ENCODE results near the gene SIAH2. TPM values are rescaled to one million over a fixed set of nuclear protein-coding genes. Genes with fewer than 3 reads are reported as not detected.
"Not testable (repeated sequence)": the region's sequence is repeated elsewhere in the genome, so short reads cannot be mapped to it uniquely, and the experiment has no call there.

Gene SIAH2
- total RNA-seq, 5 donors from 2014 or later (not counting 1 experiment from before 2014, with no cell fraction given): 24.5 to 40.3 (median 26.4) TPM

- peaks cover 10 to 11% of the 10 kb centered on the region in 2 donors for H3K27me3 Mint-ChIP-seq
Observed at GRCh38 chr3:150800722-150801121, 37.8 kb upstream of the SIAH2 start.

GRCh38 chr3:150798122-150798618 is 35.2 kb upstream of the SIAH2 start:
- H3K36me3 Mint-ChIP-seq: no peaks in the 10 kb centered on the region
- H3K4me1 ChIP-seq (ENCODE audit: control insufficient read depth in 1 of 2, extremely low read depth in 1 of 2, insufficient read depth in 2 of 2, low read length in 2 of 2): peaks cover 2 to 3% of the 10 kb centered on the region in 2 experiments
- DNase-seq: no peak
- no peak overlapping the region for H3K4me3 ChIP-seq (ENCODE audit: control insufficient read depth in 1 of 2, extremely low read depth in 1 of 2, low read length in 1 of 2)
- peaks cover 0 to 4% (median 3%) of the 10 kb centered on the region in 3 donors for H3K4me1 Mint-ChIP-seq
- ChIA-PET CTCF (no interaction called here), POLR2A (no interaction called here)
- H3K27ac ChIP-seq (ENCODE audit: low read length): no peak overlapping the region
- peaks cover 0 to 4% of the 10 kb centered on the region in 2 experiments for H3K27me3 ChIP-seq (replicated peaks in 1 of 2; ENCODE audit: control insufficient read depth in 2 of 2, extremely low read depth in 1 of 2, insufficient read depth in 2 of 2, low read length in 1 of 2)
- no peak for ATAC-seq (replicated peaks in 1 of 4)
- no peaks in the 10 kb centered on the region for H3K9me3 Mint-ChIP-seq
- no peak overlapping the region for H3K4me3 Mint-ChIP-seq
- H3K36me3 ChIP-seq (ENCODE audit: control insufficient read depth in 2 of 2, extremely low read depth in 1 of 2, insufficient read depth in 1 of 2, low read length in 1 of 2): no peaks in the 10 kb centered on the region
- no peaks in the 10 kb centered on the region for H3K9me3 ChIP-seq
- H3K27me3 Mint-ChIP-seq: peaks cover 10 to 11% of the 10 kb centered on the region in 2 donors
- WGBS (ENCODE audit: insufficient coverage): no CpG with 5 or more reads among the region's 4 CpGs
- no peak overlapping the region for H3K27ac Mint-ChIP-seq

More at GRCh38 chr3:150800722-150801121, 37.8 kb upstream of the SIAH2 start:
- Mint-ChIP-seq H3K4me1 (peaks cover 0 to 4% (median 3%) of the 10 kb centered on the region in 3 donors), H3K27ac (no peak overlapping the region), H3K4me3 (no peak overlapping the region), H3K9me3 (no peaks in the 10 kb centered on the region), H3K36me3 (no peaks in the 10 kb centered on the region)
- ChIA-PET POLR2A (no interaction called here), CTCF (no interaction called here)
- no peak for DNase-seq
- 83% methylated on average over 1 of the region's 2 CpGs for WGBS (ENCODE audit: insufficient coverage)
- no peak for ATAC-seq (replicated peaks in 1 of 4)
- peaks cover 0 to 4% of the 10 kb centered on the region in 2 experiments for H3K27me3 ChIP-seq (replicated peaks in 1 of 2; ENCODE audit: control insufficient read depth in 2 of 2, extremely low read depth in 1 of 2, insufficient read depth in 2 of 2, low read length in 1 of 2)
- no peaks in the 10 kb centered on the region for H3K9me3 ChIP-seq
- no peaks in the 10 kb centered on the region for H3K36me3 ChIP-seq (ENCODE audit: control insufficient read depth in 2 of 2, extremely low read depth in 1 of 2, insufficient read depth in 1 of 2, low read length in 1 of 2)
- H3K4me1 ChIP-seq (ENCODE audit: control insufficient read depth in 1 of 2, extremely low read depth in 1 of 2, insufficient read depth in 2 of 2, low read length in 2 of 2): peaks cover 2 to 3% of the 10 kb centered on the region in 2 experiments
- no peak overlapping the region for H3K4me3 ChIP-seq (ENCODE audit: control insufficient read depth in 1 of 2, extremely low read depth in 1 of 2, low read length in 1 of 2)
- H3K27ac ChIP-seq (ENCODE audit: low read length): no peak overlapping the region

DNA sequence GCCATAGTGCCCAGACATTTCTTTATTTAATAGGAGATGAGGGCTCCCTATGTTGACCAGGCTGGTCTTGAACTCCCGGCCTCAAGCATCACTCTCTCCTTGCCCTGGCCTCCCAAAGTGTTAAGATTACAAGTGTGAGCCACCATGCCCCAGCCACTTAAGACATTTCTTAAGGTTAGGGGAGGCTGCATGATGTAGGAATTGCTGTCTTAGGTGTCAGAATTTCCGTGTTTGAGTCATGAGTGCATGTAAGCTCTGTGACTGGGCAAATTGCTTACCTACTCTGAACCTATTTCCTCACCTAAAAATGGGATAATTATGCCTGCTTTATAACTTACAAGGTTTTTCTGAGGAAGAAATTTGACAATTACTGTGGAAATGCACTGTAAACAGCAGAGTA is 34.2 kb upstream of the SIAH2 start:
- no peaks in the 10 kb centered on the region for H3K9me3 Mint-ChIP-seq
- no CpG with 5 or more reads among the region's 2 CpGs for WGBS (ENCODE audit: insufficient coverage)
- ChIA-PET POLR2A (no interaction called here), CTCF (interaction anchor here in 1 of 2 donors (0.8 kb wide), 1 partner anchor 9 kb away, joined by 3 read pairs; no protein-coding TSS in a partner anchor)
- no peak overlapping the region for H3K27ac Mint-ChIP-seq
- DNase-seq (no peak), ATAC-seq (replicated peaks in 1 of 4) (no peak)
- Histone ChIP-seq H3K4me1 (ENCODE audit: control insufficient read depth in 1 of 2, extremely low read depth in 1 of 2, insufficient read depth in 2 of 2, low read length in 2 of 2) (peaks cover 2 to 3% of the 10 kb centered on the region in 2 experiments), H3K4me3 (ENCODE audit: control insufficient read depth in 1 of 2, extremely low read depth in 1 of 2, low read length in 1 of 2) (no peak overlapping the region), H3K9me3 (no peaks in the 10 kb centered on the region), H3K27ac (ENCODE audit: low read length) (no peak overlapping the region), H3K36me3 (ENCODE audit: control insufficient read depth in 2 of 2, extremely low read depth in 1 of 2, insufficient read depth in 1 of 2, low read length in 1 of 2) (no peaks in the 10 kb centered on the region), H3K27me3 (replicated peaks in 1 of 2; ENCODE audit: control insufficient read depth in 2 of 2, extremely low read depth in 1 of 2, insufficient read depth in 2 of 2, low read length in 1 of 2) (peaks cover 0 to 4% of the 10 kb centered on the region in 2 experiments)
- peaks cover 10 to 11% of the 10 kb centered on the region in 2 donors for H3K27me3 Mint-ChIP-seq
- peaks cover 0 to 4% (median 3%) of the 10 kb centered on the region in 3 donors for H3K4me1 Mint-ChIP-seq
- H3K4me3 Mint-ChIP-seq: no peak overlapping the region
- no peaks in the 10 kb centered on the region for H3K36me3 Mint-ChIP-seq

DNA sequence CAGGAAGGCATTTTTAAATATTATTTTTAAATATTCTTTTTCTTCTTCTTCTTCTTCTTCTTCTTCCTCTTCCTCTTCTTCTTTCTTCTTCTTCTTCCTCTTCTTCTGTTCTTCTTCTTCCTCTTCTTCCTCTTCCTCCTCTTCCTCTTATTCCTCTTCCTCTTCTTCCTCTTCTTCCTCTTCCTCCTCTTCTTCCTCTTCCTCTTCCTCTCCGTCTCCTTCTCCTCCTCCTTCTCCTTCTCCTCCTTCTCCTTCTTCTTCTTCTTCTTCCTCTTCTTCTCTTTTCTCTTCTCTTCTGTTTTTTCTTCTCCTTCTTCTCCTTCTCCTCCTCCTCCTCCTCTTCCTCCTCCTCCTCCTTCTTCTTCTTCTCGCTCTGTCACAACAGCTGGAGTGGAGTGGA is 33.6 kb upstream of the SIAH2 start:
- H3K4me3 ChIP-seq (ENCODE audit: control insufficient read depth in 1 of 2, extremely low read depth in 1 of 2, low read length in 1 of 2); H3K27me3 ChIP-seq (replicated peaks in 1 of 2; ENCODE audit: control insufficient read depth in 2 of 2, extremely low read depth in 1 of 2, insufficient read depth in 2 of 2, low read length in 1 of 2); DNase-seq; H3K4me1 ChIP-seq (ENCODE audit: control insufficient read depth in 1 of 2, extremely low read depth in 1 of 2, insufficient read depth in 2 of 2, low read length in 2 of 2); H3K36me3 Mint-ChIP-seq; ATAC-seq (replicated peaks in 1 of 4); H3K4me1 Mint-ChIP-seq; POLR2A ChIA-PET; CTCF ChIA-PET; H3K36me3 ChIP-seq (ENCODE audit: control insufficient read depth in 2 of 2, extremely low read depth in 1 of 2, insufficient read depth in 1 of 2, low read length in 1 of 2); H3K9me3 ChIP-seq; H3K9me3 Mint-ChIP-seq; H3K27ac ChIP-seq (ENCODE audit: low read length); H3K4me3 Mint-ChIP-seq; H3K27ac Mint-ChIP-seq: not testable (repeated sequence)
- H3K27me3 Mint-ChIP-seq: peaks cover 10 to 11% of the 10 kb centered on the region in 2 donors
- WGBS (ENCODE audit: insufficient coverage): 95% methylated on average over 1 of the region's 2 CpGs

GRCh38 chr3:150793641-150794040 is 30.7 kb upstream of the SIAH2 start:
- H3K27me3 ChIP-seq (replicated peaks in 1 of 2; ENCODE audit: control insufficient read depth in 2 of 2, extremely low read depth in 1 of 2, insufficient read depth in 2 of 2, low read length in 1 of 2): peaks cover 0 to 4% of the 10 kb centered on the region in 2 experiments
- Mint-ChIP-seq H3K36me3 (no peaks in the 10 kb centered on the region), H3K4me1 (peaks cover 0 to 4% (median 3%) of the 10 kb centered on the region in 3 donors), H3K27ac (no peak overlapping the region), H3K9me3 (no peaks in the 10 kb centered on the region), H3K27me3 (peaks cover 8 to 9% of the 10 kb centered on the region in 2 donors), H3K4me3 (no peak overlapping the region)
- no peaks in the 10 kb centered on the region for H3K9me3 ChIP-seq
- DNase-seq: no peak
- H3K27ac ChIP-seq (ENCODE audit: low read length): no peak overlapping the region
- ChIA-PET POLR2A (no interaction called here), CTCF (no interaction called here)
- H3K36me3 ChIP-seq (ENCODE audit: control insufficient read depth in 2 of 2, extremely low read depth in 1 of 2, insufficient read depth in 1 of 2, low read length in 1 of 2): no peaks in the 10 kb centered on the region
- H3K4me1 ChIP-seq (ENCODE audit: control insufficient read depth in 1 of 2, extremely low read depth in 1 of 2, insufficient read depth in 2 of 2, low read length in 2 of 2): peaks cover 2 to 3% of the 10 kb centered on the region in 2 experiments
- no peak overlapping the region for H3K4me3 ChIP-seq (ENCODE audit: control insufficient read depth in 1 of 2, extremely low read depth in 1 of 2, low read length in 1 of 2)
- no peak for ATAC-seq (replicated peaks in 1 of 4)
- 79% methylated on average over 2 of the region's 4 CpGs for WGBS (ENCODE audit: insufficient coverage)

DNA sequence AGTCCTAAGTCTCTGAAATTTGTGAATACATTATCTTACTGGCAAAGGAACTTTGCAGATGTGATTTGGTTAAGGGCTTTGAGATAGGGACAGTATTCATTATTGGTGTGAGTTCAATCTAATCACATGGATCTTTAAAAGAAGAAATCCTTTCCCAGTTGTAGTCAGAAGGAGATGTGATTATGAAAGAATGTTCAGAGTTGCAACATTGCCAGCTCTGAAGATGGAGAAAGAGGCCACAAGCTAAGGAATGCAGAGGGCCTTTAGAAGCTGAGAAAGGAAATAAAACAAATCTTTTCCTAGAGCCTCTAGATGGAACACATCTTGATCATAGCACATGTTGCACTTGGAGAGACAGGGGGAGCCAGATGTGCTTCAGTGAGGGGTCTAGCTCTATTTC is 27.7 kb upstream of the SIAH2 start:
- no peak for DNase-seq
- Mint-ChIP-seq H3K27ac (no peak overlapping the region), H3K4me3 (no peak overlapping the region), H3K9me3 (no peaks in the 10 kb centered on the region), H3K36me3 (no peaks in the 10 kb centered on the region), H3K4me1 (peaks cover 2 to 8% (median 4%) of the 10 kb centered on the region in 3 donors), H3K27me3 (peaks cover 4 to 10% of the 10 kb centered on the region in 2 donors)
- ChIA-PET POLR2A (no interaction called here), CTCF (interaction anchor here in 1 of 2 donors (0.6 kb wide), 1 partner anchor 1129 kb away, joined by 3 read pairs; no protein-coding TSS in a partner anchor)
- Histone ChIP-seq H3K36me3 (ENCODE audit: control insufficient read depth in 2 of 2, extremely low read depth in 1 of 2, insufficient read depth in 1 of 2, low read length in 1 of 2) (no peaks in the 10 kb centered on the region), H3K27ac (ENCODE audit: low read length) (no peak overlapping the region), H3K9me3 (no peaks in the 10 kb centered on the region), H3K4me1 (ENCODE audit: control insufficient read depth in 1 of 2, extremely low read depth in 1 of 2, insufficient read depth in 2 of 2, low read length in 2 of 2) (no peaks in the 10 kb centered on the region), H3K4me3 (ENCODE audit: control insufficient read depth in 1 of 2, extremely low read depth in 1 of 2, low read length in 1 of 2) (no peak overlapping the region), H3K27me3 (replicated peaks in 1 of 2; ENCODE audit: control insufficient read depth in 2 of 2, extremely low read depth in 1 of 2, insufficient read depth in 2 of 2, low read length in 1 of 2) (peaks cover 0 to 3% of the 10 kb centered on the region in 2 experiments)
- no peak for ATAC-seq (replicated peaks in 1 of 4)

Data from T-cell (primary cell).